ENCODE data around the gene LGR6.
"Not testable (repeated sequence)": the region's sequence is repeated elsewhere in the genome, so short reads cannot be mapped to it uniquely, and the experiment has no call there.

The LGR6 gene

GRCh38 chr1:202159534-202160371, 33.8 kb upstream of the LGR6 start:
- DNase-seq (ENCODE audit: low read depth in 2 of 2): peak; percentile 28 to 45

GRCh38 chr1:202160377-202160940, 33.1 kb upstream of the LGR6 start, which contains the start of gene PTPN7:
TSS of gene PTPN7 (minus strand) at chr1:202160602. CDS start at chr1:202159402, 1,200 bp downstream.
- DNase-seq (ENCODE audit: low read depth in 2 of 2): peak; percentile 73 to 82

GRCh38 chr1:202161151-202162046, 32.2 kb upstream of the LGR6 start:
- no peak for DNase-seq (ENCODE audit: low read depth in 2 of 2)

GRCh38 chr1:202162047-202162417, 31.6 kb upstream of the LGR6 start:
- peak; percentile 49 to 64 for DNase-seq (ENCODE audit: low read depth in 2 of 2)

GRCh38 chr1:202162418-202163280, 30.9 kb upstream of the LGR6 start:
- DNase-seq (ENCODE audit: low read depth in 2 of 2): no peak

GRCh38 chr1:202163281-202164270, 30.0 kb upstream of the LGR6 start:
- no peak for DNase-seq (ENCODE audit: low read depth in 2 of 2)

GRCh38 chr1:202164271-202165037, 29.1 kb upstream of the LGR6 start:
- DNase-seq (ENCODE audit: low read depth in 2 of 2): peak; percentile 56 to 65

GRCh38 chr1:202165267-202165941, 28.2 kb upstream of the LGR6 start:
- DNase-seq (ENCODE audit: low read depth in 2 of 2): peak; percentile 28 to 46

GRCh38 chr1:202165942-202166843, 27.4 kb upstream of the LGR6 start:
- no peak for DNase-seq (ENCODE audit: low read depth in 2 of 2)

GRCh38 chr1:202167054-202167453, 26.5 kb upstream of the LGR6 start:
- DNase-seq (ENCODE audit: low read depth in 2 of 2): not testable (repeated sequence)

- DNase-seq (ENCODE audit: low read depth in 2 of 2): no peak
These were observed 25.7 kb upstream of the LGR6 start for GRCh38 chr1:202167708-202168415.

- no peak for DNase-seq (ENCODE audit: low read depth in 2 of 2)
These were observed 24.7 kb upstream of the LGR6 start for GRCh38 chr1:202168861-202169260.

GRCh38 chr1:202170726-202171125, 22.9 kb upstream of the LGR6 start:
- DNase-seq (ENCODE audit: low read depth in 2 of 2): no peak

GRCh38 chr1:202171292-202172014, 22.1 kb upstream of the LGR6 start:
- no peak for DNase-seq (ENCODE audit: low read depth in 2 of 2)

GRCh38 chr1:202172015-202172355, 21.6 kb upstream of the LGR6 start:
- no peak for DNase-seq (ENCODE audit: low read depth in 2 of 2)

GRCh38 chr1:202173993-202174392, 19.6 kb upstream of the LGR6 start:
- no peak for DNase-seq (ENCODE audit: low read depth in 2 of 2)

Data from stimulated activated CD8-positive, alpha-beta memory T cell treated with anti-CD3 and anti-CD28 coated beads, Interleukin-15, amount 100 ng/mL, for 4 hours (primary cell).